ENCODE measurements around the gene ZBTB16. TPM values are rescaled to one million over a fixed set of nuclear protein-coding genes. Genes with fewer than 3 reads are reported as not detected.
A peak's percentile ranks its signal among the peaks of the same experiment; 100 is the strongest.

The ZBTB16 gene
- total and polyA plus RNA-seq, 12 donors: 7.9 to 119 (median 53.2) TPM

DNA sequence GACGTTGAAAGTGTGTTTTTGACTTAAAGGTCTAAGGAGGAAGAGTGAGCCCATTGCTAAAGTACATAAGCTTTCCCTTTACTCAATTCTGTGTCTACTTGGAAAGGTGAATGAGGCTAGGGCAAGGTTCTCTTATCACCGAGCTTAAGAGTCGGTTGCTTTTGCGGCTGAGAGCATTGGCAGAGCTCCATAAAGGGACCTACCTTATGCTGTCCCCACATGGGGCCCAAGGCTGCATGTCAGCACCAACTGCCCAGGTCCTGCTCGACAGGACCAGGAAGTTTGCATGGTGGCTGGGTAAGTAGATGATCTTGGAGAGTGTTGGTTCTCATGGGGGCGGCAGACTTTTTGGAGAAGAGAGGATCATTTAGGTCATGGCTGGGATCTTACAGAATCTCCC lies 91.2 kb downstream of the ZBTB16 start:
- TF ChIP-seq POLR2A (IDR thresholded peaks at IDR 0.05): no peak
- TF ChIP-seq, protein P1, sequence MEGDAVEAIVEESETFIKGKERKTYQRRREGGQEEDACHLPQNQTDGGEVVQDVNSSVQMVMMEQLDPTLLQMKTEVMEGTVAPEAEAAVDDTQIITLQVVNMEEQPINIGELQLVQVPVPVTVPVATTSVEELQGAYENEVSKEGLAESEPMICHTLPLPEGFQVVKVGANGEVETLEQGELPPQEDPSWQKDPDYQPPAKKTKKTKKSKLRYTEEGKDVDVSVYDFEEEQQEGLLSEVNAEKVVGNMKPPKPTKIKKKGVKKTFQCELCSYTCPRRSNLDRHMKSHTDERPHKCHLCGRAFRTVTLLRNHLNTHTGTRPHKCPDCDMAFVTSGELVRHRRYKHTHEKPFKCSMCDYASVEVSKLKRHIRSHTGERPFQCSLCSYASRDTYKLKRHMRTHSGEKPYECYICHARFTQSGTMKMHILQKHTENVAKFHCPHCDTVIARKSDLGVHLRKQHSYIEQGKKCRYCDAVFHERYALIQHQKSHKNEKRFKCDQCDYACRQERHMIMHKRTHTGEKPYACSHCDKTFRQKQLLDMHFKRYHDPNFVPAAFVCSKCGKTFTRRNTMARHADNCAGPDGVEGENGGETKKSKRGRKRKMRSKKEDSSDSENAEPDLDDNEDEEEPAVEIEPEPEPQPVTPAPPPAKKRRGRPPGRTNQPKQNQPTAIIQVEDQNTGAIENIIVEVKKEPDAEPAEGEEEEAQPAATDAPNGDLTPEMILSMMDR (IDR thresholded peaks at IDR 0.05): no peak
- Histone ChIP-seq H3K9me3 (replicated peaks in 1 of 3) (no peaks in the 10 kb centered on the region), H3K36me3 (replicated peaks in 1 of 2) (no peaks in the 10 kb centered on the region), H3K4me3 (no peak overlapping the region), H3K27ac (peak overlapping the region in 2 of 5 donors; percentile 39 to 99), H3K4me1 (replicated peaks in 1 of 2) (peaks cover 33 to 79% of the 10 kb centered on the region in 2 donors), H3K27me3 (no peaks in the 10 kb centered on the region)
- DNase-seq: peak in 1 of 7 donors; percentile 17
- 74 to 87% (median 80%) methylated on average over 6 of the region's 6 CpGs for WGBS, 4 donors
- intact Hi-C loops (cut with DNase I): no loop called here

DNA sequence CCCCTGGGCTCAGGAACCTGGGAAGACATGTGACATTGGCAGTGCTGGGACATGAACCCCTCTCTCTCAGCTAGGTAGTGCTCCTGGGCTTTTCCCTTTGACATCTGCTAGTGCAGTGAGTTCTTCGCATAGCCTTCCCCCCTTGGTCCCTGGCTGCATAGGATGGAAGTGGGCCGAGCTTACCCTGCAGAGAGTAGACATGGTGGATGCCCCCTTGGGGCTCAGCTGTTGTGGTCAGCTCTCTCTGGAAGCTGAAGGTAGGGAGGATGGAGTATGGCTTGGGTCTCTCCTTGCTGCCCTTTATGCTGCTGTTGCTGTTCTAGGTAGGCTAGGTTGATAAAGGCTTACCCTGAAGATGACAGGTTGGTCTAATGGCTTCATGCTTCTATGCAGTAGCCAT lies 92.1 kb downstream of the ZBTB16 start:
- TF ChIP-seq, protein P1 (IDR thresholded peaks at IDR 0.05): no peak
- TF ChIP-seq POLR2A (IDR thresholded peaks at IDR 0.05): no peak
- Histone ChIP-seq H3K9me3 (replicated peaks in 1 of 3) (no peaks in the 10 kb centered on the region), H3K27me3 (no peaks in the 10 kb centered on the region), H3K4me3 (no peak overlapping the region), H3K36me3 (replicated peaks in 1 of 2) (peaks cover 0 to 7% of the 10 kb centered on the region in 2 donors), H3K27ac (peak overlapping the region in 2 of 5 donors; percentile 17 to 99), H3K4me1 (replicated peaks in 1 of 2) (peaks cover 31 to 79% of the 10 kb centered on the region in 2 donors)
- 94 to 100% (median 98%) methylated on average over 2 of the region's 2 CpGs for WGBS, 4 donors
- peak in 1 of 7 donors; percentile 11 for DNase-seq
- intact Hi-C loops (cut with DNase I): no loop called here

DNA sequence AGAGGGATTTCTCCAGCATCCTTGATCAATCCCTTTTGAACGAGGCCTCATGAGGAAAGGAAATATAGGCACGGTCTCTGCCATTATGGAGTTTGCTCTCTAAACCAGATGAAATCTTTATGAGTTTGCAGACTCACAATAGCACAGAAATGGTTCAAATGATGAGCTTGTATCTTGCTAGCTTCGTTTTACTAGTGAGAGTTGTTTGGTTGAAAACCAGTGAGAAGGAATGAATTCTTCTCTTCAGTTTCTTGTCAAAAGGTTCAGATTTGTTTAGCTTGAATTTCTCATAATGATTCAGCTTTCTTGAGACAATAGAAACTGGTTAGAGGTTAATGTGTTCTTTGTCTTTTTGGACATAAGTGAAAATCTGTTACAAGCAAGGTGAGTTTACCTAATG lies 92.7 kb downstream of the ZBTB16 start:
- H3K27ac ChIP-seq: peak overlapping the region in 2 of 5 donors; percentile 98 to 99
- intact Hi-C loops (cut with DNase I): no loop called here

GRCh38 chr11:114152785-114153184 lies 93.3 kb downstream of the ZBTB16 start:
- DNase-seq: no peak
- peak overlapping the region in 3 of 5 donors; percentile 27 to 99 (median 98) for H3K27ac ChIP-seq
- H3K27me3 ChIP-seq: no peaks in the 10 kb centered on the region
- peaks cover 0 to 16% of the 10 kb centered on the region in 2 donors for H3K36me3 ChIP-seq (replicated peaks in 1 of 2)
- H3K9me3 ChIP-seq (replicated peaks in 1 of 3): no peaks in the 10 kb centered on the region
- no peak overlapping the region for H3K4me3 ChIP-seq
- 63 to 88% (median 87%) methylated on average over 2 of the region's 2 CpGs for WGBS, 4 donors
- TF ChIP-seq POLR2A (IDR thresholded peaks at IDR 0.05): no peak
- TF ChIP-seq, protein P1 (IDR thresholded peaks at IDR 0.05): no peak
- intact Hi-C loops (cut with DNase I): no loop called here
- peaks cover 20 to 79% of the 10 kb centered on the region in 2 donors for H3K4me1 ChIP-seq (replicated peaks in 1 of 2)

More for the DNA sequence above, 92.7 kb downstream of the ZBTB16 start:
- 83 to 96% (median 95%) methylated on average over 3 of the region's 3 CpGs for WGBS, 4 donors
- no peaks in the 10 kb centered on the region for H3K27me3 ChIP-seq
- TF ChIP-seq POLR2A (IDR thresholded peaks at IDR 0.05): no peak
- TF ChIP-seq, protein P1 (IDR thresholded peaks at IDR 0.05): no peak
- no peak overlapping the region for H3K4me3 ChIP-seq
- H3K36me3 ChIP-seq (replicated peaks in 1 of 2): peaks cover 0 to 12% of the 10 kb centered on the region in 2 donors
- H3K9me3 ChIP-seq (replicated peaks in 1 of 3): no peaks in the 10 kb centered on the region
- H3K4me1 ChIP-seq (replicated peaks in 1 of 2): peaks cover 26 to 79% of the 10 kb centered on the region in 2 donors
- DNase-seq: no peak

Data from adrenal gland (tissue), 12 donors.